IMR-90 (cell line): ENCODE measurements around the gene ARHGEF6. TPM values are rescaled to one million over a fixed set of nuclear protein-coding genes. Genes with fewer than 3 reads are reported as not detected.

Experiments
- ATAC-seq: fragments of 200-7000 bp; cut with Tn5 transposase; 2 replicates; pipeline ENCODE4 v1.9.1; 2020; ENCODE audit warnings: low read depth, mild to moderate bottlenecking, moderate library complexity
- BruUV-seq: library from RNA; stranded (reverse); fragments of 400-500 nt; replicated peaks from 2 replicates; lab custom pipeline; 2021; lab: Mats Ljungman, UMichigan
- CTCF ChIA-PET: fragments of 300-600 bp; formaldehyde crosslinking; extraction: SDS; loops from one replicate; lab custom pipeline; 2021; ENCODE audit warnings: antibody characterized with exemption; lab: Yijun Ruan, JAX
- POLR2A ChIA-PET: fragments of 300-600 bp; sonication (Branson Sonifier 250); formaldehyde crosslinking; loops from one replicate; lab custom pipeline; 2022; ENCODE audit warnings: antibody characterized with exemption; ENCODE audit not compliant: unreplicated experiment; lab: Charles Lee
- DNase-seq: peaks from one replicate; pipeline ENCODE4 v3.0.0; 2013
- H2AFZ ChIP-seq: replicated peaks from 2 replicates; pipeline ENCODE3; 2013; ENCODE audit warnings: low read length, mild to moderate bottlenecking; ENCODE audit not compliant: poor library complexity
- H2AK5ac ChIP-seq: 2 replicates; pipeline ENCODE4 v1.6.1; 2013; ENCODE audit warnings: low read depth, low read length, inconsistent platforms
- H2AK9ac ChIP-seq: replicated peaks from 2 replicates; pipeline ENCODE3; 2013; ENCODE audit warnings: mild to moderate bottlenecking, low read depth, low read length, moderate library complexity; ENCODE audit not compliant: poor library complexity
- H2BK120ac ChIP-seq: 2 replicates; pipeline ENCODE4 v1.6.1; 2013; ENCODE audit warnings: low read depth, low read length, inconsistent platforms
- H2BK15ac ChIP-seq: 3 replicates; pipeline ENCODE4 v1.6.1; 2013; ENCODE audit warnings: low read depth, low read length, inconsistent platforms
- H2BK20ac ChIP-seq: 2 replicates; pipeline ENCODE4 v1.6.1; 2013; ENCODE audit warnings: low read depth, mild to moderate bottlenecking, inconsistent platforms, low read length, moderate library complexity
- H2BK5ac ChIP-seq: 2 replicates; pipeline ENCODE4 v1.6.1; 2013; ENCODE audit warnings: mild to moderate bottlenecking, low read depth, low read length, inconsistent platforms; ENCODE audit not compliant: poor library complexity, severe bottlenecking
- H3K14ac ChIP-seq: replicated peaks from 2 replicates; pipeline ENCODE4 v1.6.1; 2013; ENCODE audit warnings: low read depth, low read length, inconsistent platforms
- H3K18ac ChIP-seq: 2 replicates; pipeline ENCODE4 v1.6.1; 2013; ENCODE audit warnings: low read depth, low read length, control low read depth
- H3K23ac ChIP-seq: 2 replicates; pipeline ENCODE4 v1.6.1; 2013; ENCODE audit warnings: low read depth, low read length, inconsistent platforms
- H3K27ac ChIP-seq: 2 replicates; pipeline ENCODE4 v1.5.1; 2013; ENCODE audit warnings: mild to moderate bottlenecking, control low read depth, low read length; ENCODE audit not compliant: insufficient read depth
- H3K27me3 ChIP-seq: 2 replicates; pipeline ENCODE4 v1.6.1; 2013; ENCODE audit warnings: low read length; ENCODE audit not compliant: control insufficient read depth, insufficient read depth
- H3K36me3 ChIP-seq: 2 replicates; pipeline ENCODE4 v1.6.1; 2013; ENCODE audit warnings: low read length, mixed read lengths; ENCODE audit not compliant: control insufficient read depth, insufficient read depth
- H3K4ac ChIP-seq: 2 replicates; pipeline ENCODE4 v1.6.1; 2013; ENCODE audit warnings: low read depth, low read length, inconsistent platforms
- H3K4me1 ChIP-seq: 2 replicates; pipeline ENCODE4 v1.6.1; 2013; ENCODE audit warnings: low read length, mixed read lengths; ENCODE audit not compliant: control insufficient read depth, insufficient read depth
- H3K4me2 ChIP-seq: 2 replicates; pipeline ENCODE4 v1.6.1; 2013; ENCODE audit warnings: low read depth, mild to moderate bottlenecking, control low read depth, low read length, moderate library complexity
- H3K4me3 ChIP-seq: 2 replicates; pipeline ENCODE4 v1.5.1; 2013; ENCODE audit warnings: low read depth, mild to moderate bottlenecking, control low read depth, low read length, moderate library complexity; ENCODE audit not compliant: insufficient read depth
- H3K56ac ChIP-seq: 2 replicates; pipeline ENCODE4 v1.6.1; 2013; ENCODE audit warnings: low read length, inconsistent platforms; ENCODE audit not compliant: insufficient read depth; ENCODE audit errors: extremely low read depth
- H3K79me1 ChIP-seq, 2 experiments: 2 replicates each; pipeline ENCODE4 v1.6.1; 2013; ENCODE audit warnings: low read length in 2 of 2, inconsistent platforms in 1 of 2, low read depth in 1 of 2
- H3K9ac ChIP-seq: 2 replicates; pipeline ENCODE4 v1.6.1; 2013; ENCODE audit warnings: low read depth, low read length, control low read depth
- H3K9me1 ChIP-seq: 2 replicates; pipeline ENCODE4 v1.6.1; 2013; ENCODE audit warnings: low read length, inconsistent platforms; ENCODE audit not compliant: insufficient read depth
- H3K9me3 ChIP-seq: 2 replicates; pipeline ENCODE4 v1.6.1; 2013; ENCODE audit warnings: low read length; ENCODE audit not compliant: control insufficient read depth, insufficient read depth
- H4K20me1 ChIP-seq: 2 replicates; pipeline ENCODE4 v1.6.1; 2013; ENCODE audit warnings: low read length, inconsistent platforms; ENCODE audit not compliant: insufficient read depth
- H4K5ac ChIP-seq: 2 replicates; pipeline ENCODE4 v1.6.1; 2013; ENCODE audit warnings: mild to moderate bottlenecking, low read depth, low read length, control low read depth
- H4K8ac ChIP-seq, 2 experiments: 2 replicates each; pipeline ENCODE4 v1.6.1; 2013; ENCODE audit warnings: low read depth in 2 of 2, low read length in 2 of 2, control low read depth in 1 of 2, inconsistent platforms in 1 of 2
- H4K91ac ChIP-seq: 2 replicates; pipeline ENCODE4 v1.6.1; 2013; ENCODE audit warnings: low read depth, low read length, inconsistent platforms; ENCODE audit not compliant: insufficient read depth
- CHD1 ChIP-seq: IDR thresholded peaks from 2 replicates; pipeline ENCODE4 v1.6.1; 2012; ENCODE audit warnings: low read depth, low read length, improper control_type of control experiment
- WGBS, 2 experiments: methylation state at CpG; one replicate each; pipeline versions ENCODE4 v1.1.5 to v1.1.7; 2013; ENCODE audit warnings: missing lambda C conversion rate in 2 of 2; ENCODE audit not compliant: insufficient read length in 1 of 2; ENCODE audit errors: extremely low coverage in 2 of 2; 5-methylcytosine and 5-hydroxymethylcytosine counted together
- dilution Hi-C: fragments of 300-500 bp; cut with HindIII; formaldehyde crosslinking; loops from one replicate; pipeline ENCODE4 v1.14.3; 2018; ENCODE audit warnings: low sequenced_read_pairs; ENCODE audit not compliant: unreplicated experiment
- in situ Hi-C: fragments of 300-500 bp; cut with MboI; formaldehyde crosslinking; loops from 3 replicates; pipeline ENCODE4 v1.14.3; 2019; ENCODE audit warnings: low sequenced_read_pairs, inconsistent platforms, mixed read lengths
- intact Hi-C: fragments of 100-400 bp; cut with micrococcal nuclease; formaldehyde crosslinking; loops from 2 replicates; pipeline ENCODE4 v1.10.0; 2022
- polyA plus RNA-seq, 3 experiments: library from polyadenylated mRNA; depleted of rRNA; stranded (reverse); fragments of >200 nt; gene quantifications; 2 replicates each; pipeline ENCODE4 v1.2.3, GENCODE V29; 2012; ENCODE audit warnings: low replicate concordance in 1 of 3
- total RNA-seq: library from RNA; depleted of rRNA; stranded (reverse); fragments of >200 nt; gene quantifications from 2 replicates; pipeline ENCODE4 v1.2.3, GENCODE V29; 2012

ARHGEF6 gene
- total and polyA plus RNA-seq, 2 of the 4 experiments (the other 2 are of a cell fraction): 2.1 to 2.7 TPM

DNA sequence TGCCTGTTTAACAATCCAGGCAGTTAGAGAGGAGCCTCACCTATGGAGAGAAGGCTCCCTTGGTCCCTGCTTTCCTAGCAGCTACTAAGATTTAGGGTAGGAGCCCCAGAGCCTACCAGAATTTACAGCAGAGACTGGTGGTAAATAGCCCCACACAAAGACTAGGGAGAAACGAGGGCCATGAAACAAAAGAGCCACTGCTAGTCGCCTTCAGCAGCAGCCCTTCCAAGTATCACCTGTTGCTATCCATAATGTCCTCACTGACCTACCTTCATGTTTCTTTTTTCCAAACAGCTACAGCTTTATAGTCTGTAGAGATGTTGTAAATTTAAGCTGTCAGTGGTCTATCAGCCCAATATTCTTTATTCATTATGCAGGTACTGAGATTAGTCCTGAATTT lies 25.3 kb downstream of the ARHGEF6 start:
- Histone ChIP-seq H3K14ac (no peak overlapping the region), H2BK20ac (no peak overlapping the region), H2AK5ac (no peak overlapping the region), H2BK5ac (no peak overlapping the region), H3K4me3 (no peak overlapping the region), H3K23ac (no peak overlapping the region), H3K18ac (no peak overlapping the region), H2BK120ac (no peak overlapping the region), H3K27me3 (peaks cover 1% of the 10 kb centered on the region; the same call in 1 of the 2 replicates), H2BK15ac (no peak overlapping the region), H2AK9ac (no peak overlapping the region), H3K4me2 (no peak overlapping the region), H3K27ac (no peak overlapping the region), H3K4me1 (no peaks in the 10 kb centered on the region), H3K56ac (no peak overlapping the region), H3K9me3 (no peaks in the 10 kb centered on the region), H2AFZ (no peak overlapping the region), H3K4ac (no peak overlapping the region), H4K8ac (no peak overlapping the region), H3K36me3 (no peaks in the 10 kb centered on the region), H4K5ac (no peak overlapping the region), H4K20me1 (no peaks in the 10 kb centered on the region), H3K9ac (no peak overlapping the region), H4K91ac (no peak overlapping the region), H3K79me1 (no peaks in the 10 kb centered on the region), H3K9me1 (no peaks in the 10 kb centered on the region)
- no TSS peak for BruUV-seq
- no CpG with 5 or more reads among the region's 2 CpGs for WGBS, 2 experiments
- in situ Hi-C loops: no loop called here
- POLR2A ChIA-PET: no interaction called here
- intact Hi-C loops: no loop called here
- ATAC-seq (no peak), DNase-seq (no peak)
- dilution Hi-C loops: no loop called here
- CTCF ChIA-PET: no interaction called here
- TF ChIP-seq CHD1: no peak
